ENCODE data around the gene HMGB2. TPM values are rescaled to one million over a fixed set of nuclear protein-coding genes. Genes with fewer than 3 reads are reported as not detected.

Gene HMGB2
- total and polyA plus RNA-seq, 8 donors = 4.0 to 29.0 (median 10.6) TPM

DNA sequence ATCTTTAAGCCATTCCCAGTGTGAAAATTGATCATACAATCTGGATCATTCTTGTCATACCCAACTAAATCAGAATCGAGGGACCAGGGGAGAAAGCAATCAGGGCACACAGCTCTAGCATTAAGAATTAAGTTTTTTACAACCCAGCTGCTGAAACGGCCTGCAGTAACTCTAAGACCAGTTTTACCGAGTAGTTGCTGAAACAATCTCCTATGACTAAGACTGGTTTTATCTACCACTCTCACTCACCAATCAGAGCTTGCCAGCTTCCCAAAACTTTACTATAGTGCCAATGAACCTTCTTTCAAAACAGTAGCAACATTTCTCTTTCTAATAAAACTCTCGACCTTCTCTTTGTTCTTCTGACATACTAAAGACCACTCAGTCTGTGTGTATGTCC, 33.8 kb upstream of the HMGB2 start:
- TF ChIP-seq, protein P1, sequence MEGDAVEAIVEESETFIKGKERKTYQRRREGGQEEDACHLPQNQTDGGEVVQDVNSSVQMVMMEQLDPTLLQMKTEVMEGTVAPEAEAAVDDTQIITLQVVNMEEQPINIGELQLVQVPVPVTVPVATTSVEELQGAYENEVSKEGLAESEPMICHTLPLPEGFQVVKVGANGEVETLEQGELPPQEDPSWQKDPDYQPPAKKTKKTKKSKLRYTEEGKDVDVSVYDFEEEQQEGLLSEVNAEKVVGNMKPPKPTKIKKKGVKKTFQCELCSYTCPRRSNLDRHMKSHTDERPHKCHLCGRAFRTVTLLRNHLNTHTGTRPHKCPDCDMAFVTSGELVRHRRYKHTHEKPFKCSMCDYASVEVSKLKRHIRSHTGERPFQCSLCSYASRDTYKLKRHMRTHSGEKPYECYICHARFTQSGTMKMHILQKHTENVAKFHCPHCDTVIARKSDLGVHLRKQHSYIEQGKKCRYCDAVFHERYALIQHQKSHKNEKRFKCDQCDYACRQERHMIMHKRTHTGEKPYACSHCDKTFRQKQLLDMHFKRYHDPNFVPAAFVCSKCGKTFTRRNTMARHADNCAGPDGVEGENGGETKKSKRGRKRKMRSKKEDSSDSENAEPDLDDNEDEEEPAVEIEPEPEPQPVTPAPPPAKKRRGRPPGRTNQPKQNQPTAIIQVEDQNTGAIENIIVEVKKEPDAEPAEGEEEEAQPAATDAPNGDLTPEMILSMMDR (IDR thresholded peaks at IDR 0.05) = no peak
- ATAC-seq (no peak), DNase-seq (no peak), FAIRE-seq (no peak)
- Histone ChIP-seq H3K27ac (no peak overlapping the region), H3K4me3 (no peak overlapping the region), H3K4me1 (peaks cover 0 to 7% (median 0%) of the 10 kb centered on the region in 3 donors), H3K27me3 (no peaks in the 10 kb centered on the region), H3K9me3 (no peaks in the 10 kb centered on the region), H3K36me3 (no peaks in the 10 kb centered on the region)
- intact Hi-C loops (cut with DNase I) = no loop called here
- WGBS, 2 donors = 43 to 72% methylated on average over 4 of the region's 4 CpGs

DNA sequence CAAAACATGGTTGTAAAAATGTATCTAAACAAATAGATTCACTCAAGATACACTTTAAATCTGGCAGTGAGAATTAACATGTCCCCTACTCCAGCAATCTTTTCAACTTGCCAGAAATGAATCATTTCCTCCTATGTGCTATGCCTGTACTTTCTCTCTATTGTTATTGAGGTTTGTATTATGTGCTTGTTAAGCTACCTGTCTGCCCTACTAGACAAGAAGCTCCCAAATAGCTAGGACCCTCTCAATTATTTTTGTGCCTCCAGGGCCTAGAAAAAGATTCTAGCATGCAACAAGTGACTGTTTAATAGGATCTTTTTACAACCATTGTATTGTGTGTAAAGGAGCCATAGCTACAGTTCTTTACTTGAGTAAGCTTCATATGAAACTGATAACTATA, 33.1 kb upstream of the HMGB2 start:
- Histone ChIP-seq H3K27ac (no peak overlapping the region), H3K36me3 (no peaks in the 10 kb centered on the region), H3K27me3 (no peaks in the 10 kb centered on the region), H3K4me1 (no peaks in the 10 kb centered on the region), H3K4me3 (no peak overlapping the region), H3K9me3 (no peaks in the 10 kb centered on the region)
- FAIRE-seq (no peak), ATAC-seq (no peak), DNase-seq (no peak)
- intact Hi-C loops (cut with DNase I) = no loop called here
- TF ChIP-seq, protein P1 (IDR thresholded peaks at IDR 0.05) = no peak

DNA sequence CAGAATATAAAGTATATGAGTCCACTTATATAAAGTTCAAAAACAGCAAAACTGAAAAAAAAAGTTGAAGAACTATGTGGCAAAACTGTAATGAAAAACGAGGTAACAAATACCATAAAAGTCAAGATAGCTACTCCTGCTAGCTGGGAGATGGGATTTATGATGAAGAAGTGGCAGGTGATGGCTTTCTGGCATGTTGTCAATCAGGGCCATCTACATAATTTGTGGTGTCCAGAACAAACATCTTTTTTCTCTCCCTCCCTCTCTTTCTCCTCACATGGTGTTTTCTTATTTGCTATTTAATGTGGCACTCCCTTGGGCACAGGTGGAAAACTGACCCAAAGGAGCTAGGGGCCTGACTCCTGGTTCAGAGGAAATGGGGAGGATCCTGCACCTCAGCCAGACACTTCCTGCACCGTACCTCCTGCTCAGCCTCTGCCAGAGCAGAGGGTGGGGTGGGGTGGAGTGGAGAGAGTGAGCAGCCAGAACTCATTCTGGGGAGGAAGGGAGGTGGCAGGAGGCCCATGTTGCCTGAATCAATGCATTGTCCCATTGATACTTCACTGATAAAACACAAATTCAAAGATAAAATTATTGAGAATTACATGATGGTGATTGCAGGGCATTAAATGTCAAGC, 31.3 kb upstream of the HMGB2 start:
- Histone ChIP-seq H3K9me3 (no peaks in the 10 kb centered on the region), H3K36me3 (no peaks in the 10 kb centered on the region), H3K27ac (no peak overlapping the region), H3K4me1 (no peaks in the 10 kb centered on the region), H3K27me3 (no peaks in the 10 kb centered on the region), H3K4me3 (no peak overlapping the region)
- 28 to 39% methylated on average over 2 of the region's 2 CpGs for WGBS, 2 donors
- no peak for ATAC-seq
- no peak for DNase-seq
- intact Hi-C loops (cut with DNase I) = no loop called here
- peak; percentile 9 for FAIRE-seq
- TF ChIP-seq, protein P1 (IDR thresholded peaks at IDR 0.05) = no peak

DNA sequence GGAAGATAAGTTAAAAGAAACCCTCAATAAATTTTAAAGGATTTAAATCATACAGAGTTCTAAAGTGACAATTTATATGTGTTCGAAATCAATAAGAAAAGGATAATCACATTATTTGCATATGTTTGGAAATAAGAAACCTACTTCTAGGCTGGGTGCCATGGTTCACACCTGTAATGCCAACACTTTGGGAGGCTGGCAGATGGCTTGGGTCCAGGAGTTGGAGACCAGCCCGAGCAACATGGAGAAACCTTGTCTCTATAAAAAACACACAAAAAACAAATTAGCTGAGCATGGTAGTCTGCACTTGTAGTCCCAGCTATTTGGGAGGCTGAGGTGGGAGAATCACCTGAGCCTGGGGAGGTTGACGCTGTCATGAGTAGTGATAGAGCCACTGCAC, 28.5 kb upstream of the HMGB2 start:
- Histone ChIP-seq H3K27ac (no peak overlapping the region), H3K4me1 (no peaks in the 10 kb centered on the region), H3K4me3 (no peak overlapping the region), H3K9me3 (no peaks in the 10 kb centered on the region), H3K36me3 (no peaks in the 10 kb centered on the region), H3K27me3 (no peaks in the 10 kb centered on the region)
- TF ChIP-seq, protein P1 (IDR thresholded peaks at IDR 0.05) = no peak
- intact Hi-C loops (cut with DNase I) = no loop called here
- no peak for FAIRE-seq
- peak in 5 of 6 donors; percentile 22 to 62 (median 54) for DNase-seq
- ATAC-seq = peak in 3 of 4 donors; percentile 36 to 65 (median 46)
- whole genome bisulfite sequencing, 2 donors = 55% methylated on average over 3 of the region's 3 CpGs

DNA sequence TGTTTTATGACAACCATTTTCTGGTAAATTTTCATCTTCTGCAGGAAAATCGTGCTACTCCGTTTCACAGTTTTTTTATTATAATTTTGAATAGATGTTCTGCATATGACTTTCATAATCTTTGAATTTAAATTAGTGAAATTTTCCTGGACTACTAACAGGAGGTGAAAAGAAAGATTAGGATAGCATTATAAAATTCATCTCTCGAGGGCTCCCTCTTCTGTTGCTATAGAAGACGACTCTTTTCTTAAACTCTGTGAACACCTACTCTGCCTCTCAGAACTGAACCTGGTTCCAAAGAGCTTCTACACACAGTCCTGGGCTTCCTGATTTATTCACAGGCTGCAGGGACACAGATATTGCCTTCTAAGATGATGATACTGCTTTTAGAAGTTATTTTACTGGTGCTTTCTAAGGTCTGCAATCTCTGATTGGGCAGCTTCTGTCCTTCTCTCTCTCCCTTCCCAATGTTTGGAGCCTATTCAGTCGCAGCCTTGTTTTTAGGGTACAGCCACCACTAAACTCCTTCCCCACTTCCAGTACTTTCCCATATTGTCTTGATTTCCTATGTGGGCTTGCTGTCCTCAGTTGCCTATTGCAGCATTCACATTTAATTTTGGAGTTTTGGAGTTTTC, 26.5 kb upstream of the HMGB2 start:
- H3K4me3 ChIP-seq = no peak overlapping the region

More for the DNA sequence above, 26.5 kb upstream of the HMGB2 start:
- Histone ChIP-seq H3K36me3 (no peaks in the 10 kb centered on the region), H3K27me3 (no peaks in the 10 kb centered on the region), H3K9me3 (no peaks in the 10 kb centered on the region), H3K4me1 (no peaks in the 10 kb centered on the region), H3K27ac (no peak overlapping the region)
- DNase-seq (no peak), ATAC-seq (peak in 1 of 4 donors; percentile 39), FAIRE-seq (no peak)
- intact Hi-C loops (cut with DNase I) = no loop called here
- 34 to 45% methylated on average over 5 of the region's 5 CpGs for WGBS, 2 donors
- TF ChIP-seq, protein P1 (IDR thresholded peaks at IDR 0.05) = no peak
